ENCODE results near the gene RNU1-3.

RNU1-3 gene

GRCh38 chr1:16617778-16618580 is 48.8 kb downstream of the RNU1-3 start:
- DNase-seq: no peak

GRCh38 chr1:16617114-16617631 is 49.6 kb downstream of the RNU1-3 start:
- DNase-seq: no peak

Measured in effector CD8-positive, alpha-beta T cell (primary cell).